Stimulated activated CD4-positive, alpha-beta T cell treated with anti-CD3 and anti-CD28 coated beads, TNF-alpha, amount 100 ng/mL, for 1 hour (primary cell): Measurements from ENCODE around the gene PAK5.

ENCODE experiments used
- DNase-seq, 3 donors: peaks; one replicate each; pipeline ENCODE4 v3.0.0-alpha.2; 2020; ENCODE audit warnings: low read depth in 3 of 3, low spot score in 1 of 3

Gene PAK5

DNA sequence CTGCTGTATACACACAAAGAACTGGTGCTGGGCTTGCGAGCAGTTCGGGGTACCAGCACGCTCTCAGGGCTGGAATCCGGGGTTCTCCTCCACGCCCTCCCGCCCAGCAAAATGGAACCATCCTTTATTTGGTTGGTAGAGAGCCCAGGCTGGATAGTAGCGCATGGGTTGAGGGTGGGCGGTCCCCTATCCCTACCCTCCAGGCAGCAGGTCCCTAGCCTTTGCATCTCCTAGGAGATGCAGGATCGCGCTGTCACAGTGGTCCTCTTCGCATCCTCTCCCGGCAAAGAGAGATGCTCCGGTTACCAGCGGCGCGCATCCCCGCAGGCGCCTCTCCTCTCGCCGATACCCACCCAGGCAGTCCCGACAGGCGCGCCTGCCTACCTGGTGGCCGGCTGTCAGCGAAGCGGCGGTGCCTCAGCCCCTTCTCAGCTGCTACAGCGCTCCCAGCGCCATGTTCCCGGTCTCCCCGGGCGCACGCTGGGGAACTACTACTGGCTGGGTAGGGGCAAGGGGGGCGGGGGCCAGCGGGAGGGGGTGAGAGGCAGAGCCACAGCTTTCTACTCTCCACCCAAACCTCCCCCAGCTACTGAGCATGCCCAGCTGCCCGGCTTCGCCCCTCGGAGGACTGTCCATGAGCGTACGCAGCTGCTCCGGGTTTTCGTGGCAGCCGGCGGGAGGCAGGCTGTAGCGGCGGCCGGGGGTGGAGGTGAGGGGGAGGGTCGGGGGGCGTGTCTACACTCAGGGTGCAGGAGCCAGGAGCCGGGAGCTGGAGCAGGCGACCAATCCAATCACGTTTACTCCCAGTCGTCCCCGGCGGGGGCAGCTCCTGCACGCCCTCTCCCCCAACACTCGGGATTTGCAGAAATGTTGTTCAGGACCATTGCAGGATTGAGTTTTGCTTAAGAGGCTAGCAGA lies at the start of gene PAK5:
Gene PAK5, minus strand, starts transcription at position 699 of the 918 bp plus-strand sequence. CDS start 194,748 bp downstream, outside the sequence.
- DNase-seq = no peak

DNA sequence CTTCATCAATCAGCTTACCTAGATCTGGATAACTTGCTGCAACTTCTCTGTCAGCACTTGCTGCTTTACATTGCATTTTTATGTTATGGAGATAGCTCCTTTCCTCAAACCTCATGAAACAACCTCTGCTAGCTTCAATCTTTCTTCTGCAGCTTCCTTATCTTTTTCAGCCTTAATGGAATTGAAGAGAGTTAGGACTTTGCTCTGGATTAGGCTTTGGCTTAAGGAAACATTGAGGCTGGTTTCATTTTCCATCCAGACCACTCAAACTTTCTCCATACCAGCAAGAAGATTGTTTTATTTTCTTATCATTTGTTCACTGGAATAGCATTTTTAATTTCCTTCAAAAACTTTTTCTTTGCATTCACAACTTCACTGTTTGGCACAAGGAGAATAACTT lies 48.8 kb upstream of the PAK5 start:
- no peak for DNase-seq

DNA sequence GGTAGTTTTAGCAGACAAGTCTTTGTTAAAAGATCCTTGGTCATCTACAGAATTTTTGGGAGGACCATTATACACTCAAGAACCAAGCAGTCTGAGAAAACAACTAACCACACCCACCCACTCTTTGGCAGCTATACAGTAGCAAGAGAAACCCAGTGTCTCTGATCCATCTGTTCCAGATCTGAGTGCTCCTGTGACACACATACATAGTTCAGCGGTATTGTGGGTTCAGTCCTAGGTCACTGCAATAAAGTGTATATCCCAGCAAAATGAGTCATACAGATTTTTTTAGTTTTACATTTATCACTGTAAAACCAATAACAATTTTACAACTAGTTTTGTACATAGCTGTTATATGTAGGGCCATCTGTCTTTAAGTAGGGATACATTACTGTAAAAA lies 47.4 kb upstream of the PAK5 start:
- no peak for DNase-seq

DNA sequence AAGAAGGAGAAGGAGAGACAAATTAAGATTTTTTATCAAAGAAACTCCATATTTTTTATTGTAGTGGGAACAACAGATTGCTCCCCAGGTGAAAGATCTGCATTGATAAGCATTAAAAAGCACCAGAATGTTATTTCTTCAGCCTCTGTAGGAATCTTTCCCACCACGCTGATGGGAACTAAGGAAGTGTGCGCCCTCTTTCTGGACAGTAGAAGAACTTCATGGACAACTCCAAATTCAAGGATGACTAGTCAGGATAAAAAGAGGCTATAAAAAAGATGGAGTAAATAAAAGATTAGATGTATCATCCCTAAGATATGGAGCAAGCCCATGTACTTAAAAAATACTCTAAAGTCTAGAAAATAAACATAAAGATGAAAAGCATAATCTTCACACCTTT lies 45.8 kb upstream of the PAK5 start:
- no peak for DNase-seq

DNA sequence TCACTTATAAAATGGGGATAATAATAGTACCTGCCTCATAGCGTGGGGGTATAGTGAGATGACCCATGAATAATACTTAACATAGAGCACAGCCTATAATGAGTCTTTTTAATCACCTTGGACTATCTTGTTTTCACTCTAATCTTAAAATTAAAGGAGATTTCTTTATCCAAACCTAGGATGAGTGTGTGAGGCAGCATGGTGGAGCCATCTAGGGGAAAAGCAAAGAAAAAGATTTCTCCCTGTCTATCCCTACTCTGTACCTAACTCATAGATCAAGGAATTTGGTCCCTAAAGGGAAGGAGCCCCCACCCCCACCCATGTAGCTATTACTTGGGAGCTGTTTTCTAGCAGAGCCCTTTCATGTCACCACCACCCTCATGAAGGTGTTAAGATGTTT lies 45.2 kb upstream of the PAK5 start:
- DNase-seq = no peak

DNA sequence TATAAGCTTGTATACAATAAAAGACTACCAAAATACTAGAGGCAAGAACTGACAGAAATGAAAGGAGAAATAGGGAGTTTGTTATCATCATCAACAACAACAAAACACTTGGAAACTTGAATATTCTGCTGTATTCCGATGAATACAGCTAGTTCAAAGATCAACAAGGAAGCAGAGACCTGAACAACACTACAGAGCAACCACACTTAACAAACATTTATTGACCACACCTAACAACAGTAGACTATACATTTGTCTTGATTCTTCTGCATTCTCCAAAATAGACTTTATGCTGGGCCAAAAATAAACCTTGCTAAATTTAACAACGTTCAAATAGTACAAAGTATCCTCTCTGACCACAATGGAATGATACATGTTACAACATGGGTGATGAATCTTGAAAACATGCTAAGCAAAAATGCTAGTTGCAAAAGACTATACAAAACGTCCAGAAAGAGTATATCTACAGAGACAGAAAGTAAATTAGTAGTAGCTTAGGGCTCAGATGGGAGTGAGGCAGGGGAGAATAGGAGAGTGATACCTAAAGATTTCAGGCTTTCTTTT lies 39.1 kb upstream of the PAK5 start:
- DNase-seq = no peak

DNA sequence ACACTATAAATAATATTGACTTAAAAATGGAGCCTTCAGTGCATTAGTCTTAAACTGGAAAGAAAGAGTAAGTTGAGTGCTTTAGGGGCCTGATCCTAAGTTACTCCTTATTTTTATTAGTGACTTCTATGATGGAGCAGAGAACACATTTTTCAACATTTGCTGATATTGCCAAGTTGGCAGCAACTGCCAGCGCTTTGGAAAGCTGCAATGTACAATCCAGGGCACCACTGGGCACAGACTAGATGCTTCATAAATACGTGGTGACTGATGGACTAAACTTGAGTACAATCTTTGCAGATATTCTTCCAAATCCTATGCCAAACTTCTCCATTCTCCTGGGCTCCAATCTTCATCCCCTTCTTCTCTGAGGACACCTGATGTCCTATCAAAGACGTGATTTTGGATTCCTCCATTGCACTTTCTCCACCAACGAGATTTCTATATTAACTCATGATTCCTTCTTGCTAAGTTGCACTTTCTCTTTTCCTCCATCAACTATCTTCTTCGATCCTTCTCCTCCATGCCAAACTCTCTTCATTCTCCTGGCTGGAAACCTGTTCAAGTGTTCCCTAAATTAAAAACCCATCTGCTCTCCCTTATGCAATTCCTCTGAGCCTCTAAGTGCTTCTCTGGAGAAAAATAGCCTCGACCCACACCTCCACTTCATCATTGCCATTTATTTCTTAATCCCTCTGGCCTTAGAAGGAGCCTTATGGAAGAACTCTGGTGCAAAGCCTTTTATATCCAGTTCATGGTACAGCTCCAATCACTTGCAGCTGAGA lies 28.5 kb upstream of the PAK5 start:
- no peak for DNase-seq

DNA sequence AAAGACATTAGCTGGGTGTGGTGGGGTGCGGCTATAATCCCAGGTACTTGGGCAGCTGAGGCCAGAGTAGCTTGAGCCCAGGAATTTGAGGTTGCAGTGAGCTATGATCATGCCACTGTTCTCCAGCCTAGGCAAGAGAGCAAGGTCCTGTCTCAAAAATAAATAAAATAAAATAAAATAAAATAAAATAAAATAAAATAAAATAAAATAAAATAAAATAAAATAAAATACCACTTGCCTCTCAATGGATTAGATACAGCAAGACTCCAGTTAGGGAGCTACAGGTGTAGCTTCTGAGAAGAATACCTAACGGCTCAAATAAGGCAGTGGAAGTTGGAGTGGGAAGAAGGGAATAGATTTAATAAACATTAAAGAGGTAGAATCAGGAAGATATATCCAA lies 13.7 kb upstream of the PAK5 start:
- no peak for DNase-seq

DNA sequence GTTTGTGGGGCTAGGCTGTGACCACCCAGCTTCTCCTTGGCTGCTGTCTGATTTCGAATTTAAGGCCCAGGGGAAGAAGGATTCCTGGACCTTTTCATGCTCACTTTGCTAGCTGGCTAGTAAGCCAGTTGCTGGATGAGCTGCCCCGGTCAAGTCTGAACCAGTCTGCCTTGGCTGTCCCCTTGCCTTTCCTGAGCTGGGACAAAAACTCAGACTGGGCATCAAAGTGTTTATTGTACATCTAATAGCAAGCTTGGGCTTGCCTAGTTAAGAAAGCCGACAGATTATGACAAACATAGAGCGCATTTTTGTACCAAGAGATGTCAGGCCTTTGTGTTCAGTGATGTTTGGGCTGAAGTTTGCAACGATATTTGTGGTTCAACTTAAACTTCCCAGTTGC lies 750 bp upstream of the PAK5 start:
- DNase-seq = no peak

DNA sequence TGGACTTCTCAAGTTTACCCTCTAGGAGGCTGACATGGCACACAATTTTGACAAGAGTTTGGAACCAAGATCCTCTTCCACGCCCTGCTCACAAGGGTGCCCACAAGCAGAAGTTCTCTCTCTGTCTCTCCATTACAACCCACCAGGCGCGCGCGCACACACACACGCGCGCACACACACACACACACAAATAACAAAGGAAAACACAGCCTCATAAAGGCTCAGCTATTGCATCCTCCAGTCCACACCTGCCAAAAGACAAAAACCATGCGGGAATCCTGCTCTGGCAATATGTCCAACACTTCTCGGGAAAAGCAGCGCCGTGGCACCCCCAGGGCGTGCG lies 870 bp downstream of the PAK5 start:
- DNase-seq = no peak

DNA sequence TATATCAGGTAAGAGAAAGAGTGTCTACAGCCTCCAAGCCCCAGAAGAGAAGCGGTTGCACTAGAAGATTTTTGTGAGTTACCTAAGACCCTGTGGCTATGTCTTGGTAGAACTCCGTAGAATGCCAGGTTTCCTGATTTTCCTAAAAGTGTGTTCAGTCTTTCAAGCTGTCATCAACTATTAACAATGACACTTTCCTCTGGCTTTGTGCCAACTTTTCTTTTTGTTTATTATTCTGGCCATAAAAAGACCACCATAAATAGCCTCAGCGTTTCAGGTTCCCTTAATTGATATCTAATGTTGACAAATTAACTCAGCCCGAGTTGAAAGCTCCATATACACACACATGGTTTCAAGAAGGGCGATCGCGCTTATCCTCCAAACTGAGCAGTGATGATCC lies 1.2 kb downstream of the PAK5 start:
- DNase-seq = no peak

DNA sequence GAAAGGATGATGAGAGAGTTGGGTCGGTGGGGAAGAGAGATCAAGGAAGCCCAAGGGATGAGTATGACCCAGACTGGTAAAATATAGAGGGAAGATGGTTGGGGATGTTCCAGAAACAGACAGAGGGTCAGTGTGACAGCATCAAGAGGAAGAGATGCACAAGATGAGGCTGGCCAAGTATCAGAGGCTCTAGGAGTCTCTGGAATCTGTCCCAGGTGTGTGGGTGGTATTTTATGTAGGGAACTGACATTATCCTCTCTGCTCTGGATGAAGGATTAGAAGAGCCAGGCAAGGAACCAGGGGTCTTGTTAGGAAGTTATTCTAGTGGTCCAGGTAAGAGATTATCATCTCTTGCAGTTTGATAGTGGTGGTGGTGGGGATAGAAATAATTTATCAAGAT lies 3.6 kb downstream of the PAK5 start:
- no peak for DNase-seq

DNA sequence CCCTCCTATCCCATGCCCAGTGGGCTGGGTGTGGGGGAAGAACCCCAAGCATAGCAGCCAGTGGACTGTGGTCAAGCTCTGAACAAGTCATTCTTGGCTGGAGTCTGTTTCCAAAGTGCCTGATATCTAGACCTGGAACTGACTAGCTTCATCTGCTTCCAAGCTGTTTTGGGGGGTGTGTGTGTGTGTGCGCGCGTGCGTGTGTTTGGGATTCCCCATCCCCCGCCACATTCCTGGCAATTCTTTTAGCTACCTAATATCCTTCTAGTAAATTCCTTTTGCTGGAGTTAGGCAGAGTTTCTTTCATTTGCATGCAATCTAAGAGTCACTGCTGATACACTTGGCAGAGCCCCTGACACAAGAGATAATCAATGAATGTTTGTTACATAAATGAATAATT lies 7.8 kb downstream of the PAK5 start:
- DNase-seq = no peak

DNA sequence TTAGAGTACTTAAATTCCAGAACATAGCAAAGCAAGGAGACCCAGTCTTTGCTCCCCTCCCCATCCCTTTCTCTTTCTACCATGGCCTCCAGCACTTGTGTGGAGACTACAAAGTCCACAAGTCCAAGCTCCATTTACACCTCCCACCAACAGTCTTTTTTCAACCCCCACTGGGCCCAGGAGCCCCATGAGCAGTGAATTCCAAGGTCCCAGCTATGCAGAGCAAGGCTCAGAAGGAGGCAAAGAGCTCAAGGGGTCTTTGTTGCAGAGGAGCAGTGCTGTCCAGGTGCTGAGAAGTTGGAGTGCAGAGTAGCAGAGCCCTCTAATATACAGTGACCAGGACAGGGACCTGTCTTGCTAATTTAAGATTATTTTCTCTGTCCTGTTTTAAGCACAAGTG lies 9.0 kb downstream of the PAK5 start:
- no peak for DNase-seq

DNA sequence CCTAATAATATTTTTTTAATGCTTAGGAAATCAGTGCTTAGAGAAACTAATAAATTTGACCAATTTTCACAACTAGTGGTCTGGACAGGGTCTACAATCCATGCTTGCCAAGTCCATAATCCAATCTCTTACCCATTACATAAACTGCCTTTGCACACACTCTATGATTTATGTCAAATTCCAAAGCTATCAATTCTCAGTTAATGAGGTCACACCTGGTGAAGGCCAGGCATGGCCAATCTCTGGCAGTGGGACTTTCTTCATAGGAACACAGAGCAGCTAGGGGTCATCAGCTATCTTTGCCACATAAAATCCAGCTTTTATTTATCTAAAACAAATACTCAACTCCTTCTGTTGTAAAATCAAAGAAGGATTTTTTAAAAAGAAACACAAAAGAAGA lies 21.2 kb downstream of the PAK5 start:
- no peak for DNase-seq

DNA sequence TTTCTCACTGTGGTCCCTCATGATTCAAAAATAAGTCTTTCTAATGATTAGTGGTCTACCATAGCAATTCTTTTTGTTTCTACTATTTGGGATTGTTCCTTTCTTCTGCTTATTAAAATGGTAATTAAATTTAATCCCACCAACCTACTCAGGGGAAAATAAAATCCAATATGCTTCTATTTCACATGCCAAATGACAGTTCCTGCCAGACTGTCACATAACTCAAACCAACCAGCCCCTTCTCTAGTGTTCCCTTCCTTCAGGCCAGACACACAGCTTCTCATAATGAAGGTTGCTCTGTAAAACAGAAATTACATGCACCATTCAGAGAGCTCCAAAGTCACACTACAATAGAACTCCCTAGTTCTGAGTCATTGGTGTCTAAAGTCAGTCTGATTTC lies 23.2 kb downstream of the PAK5 start:
- DNase-seq = no peak

DNA sequence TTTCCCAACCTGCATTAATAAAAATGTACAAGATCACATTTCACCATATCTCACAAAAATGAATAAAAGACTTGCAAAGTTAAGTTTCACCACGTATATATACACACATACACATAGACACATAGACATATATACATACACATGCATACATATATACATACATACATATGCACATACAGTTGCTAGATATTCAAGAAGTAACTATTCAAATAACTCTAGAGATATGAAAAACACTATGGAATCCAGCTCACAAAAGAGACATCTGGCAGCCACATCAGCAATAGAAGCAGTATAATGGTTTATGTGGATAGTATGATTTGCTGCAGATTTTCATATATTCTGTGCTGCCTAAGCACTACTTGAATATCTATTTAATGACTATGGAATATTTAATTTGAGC lies 28.1 kb downstream of the PAK5 start:
- DNase-seq = no peak

DNA sequence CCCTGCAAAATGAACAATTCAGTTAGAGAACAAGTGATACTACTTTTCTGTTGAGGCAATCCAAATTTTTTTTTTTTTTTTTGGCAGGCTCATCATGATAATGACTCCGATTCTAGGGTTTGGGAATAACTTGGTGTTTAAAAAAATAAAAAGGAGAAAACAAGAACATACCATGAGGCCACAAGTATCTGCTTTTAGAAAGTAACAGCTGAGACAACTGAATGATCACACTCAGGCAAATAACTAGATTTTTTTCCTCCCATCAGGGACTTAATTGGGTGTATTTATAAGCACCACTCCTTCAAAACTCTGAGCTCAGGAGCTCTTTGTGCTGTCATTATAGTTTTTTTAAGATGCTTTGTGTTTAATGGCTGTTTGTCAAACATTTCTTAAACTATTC lies 29.6 kb downstream of the PAK5 start:
- DNase-seq = no peak

DNA sequence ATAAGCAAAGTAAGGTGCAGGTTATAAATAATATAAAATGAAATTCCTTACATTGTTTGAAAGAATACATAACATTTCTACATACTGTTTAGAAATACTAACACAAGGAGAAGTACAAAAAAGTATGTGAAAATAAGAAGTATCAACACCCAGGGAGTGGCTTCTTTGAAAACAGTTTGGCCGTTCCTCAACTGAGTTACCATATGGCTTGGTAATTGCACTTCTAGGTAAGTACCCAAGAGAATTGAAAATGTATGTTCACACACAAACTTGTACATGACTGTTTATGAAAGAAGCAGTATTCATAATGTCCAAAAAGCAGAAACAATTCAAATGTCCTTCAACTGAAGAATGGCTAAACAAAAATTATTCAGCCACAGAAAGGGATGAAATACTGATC lies 30.7 kb downstream of the PAK5 start:
- no peak for DNase-seq

DNA sequence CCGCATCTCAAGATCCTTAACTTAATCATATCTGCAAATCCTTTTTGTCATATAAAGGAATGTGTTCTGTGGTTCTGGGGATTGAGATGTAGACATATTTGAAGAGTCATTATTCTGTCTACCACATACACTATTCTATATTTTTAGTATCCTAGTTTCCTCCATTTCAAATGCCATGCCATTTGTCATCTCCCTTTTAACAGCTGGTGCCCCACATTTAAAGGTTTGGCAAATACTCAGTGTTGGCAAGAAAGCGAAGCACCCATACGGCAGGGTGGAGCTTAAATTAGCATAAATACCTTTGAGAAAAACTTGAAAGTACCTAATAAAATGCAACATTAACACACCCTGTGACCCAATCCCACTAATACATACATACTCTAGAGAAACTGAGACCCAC lies 31.7 kb downstream of the PAK5 start:
- DNase-seq = no peak

DNA sequence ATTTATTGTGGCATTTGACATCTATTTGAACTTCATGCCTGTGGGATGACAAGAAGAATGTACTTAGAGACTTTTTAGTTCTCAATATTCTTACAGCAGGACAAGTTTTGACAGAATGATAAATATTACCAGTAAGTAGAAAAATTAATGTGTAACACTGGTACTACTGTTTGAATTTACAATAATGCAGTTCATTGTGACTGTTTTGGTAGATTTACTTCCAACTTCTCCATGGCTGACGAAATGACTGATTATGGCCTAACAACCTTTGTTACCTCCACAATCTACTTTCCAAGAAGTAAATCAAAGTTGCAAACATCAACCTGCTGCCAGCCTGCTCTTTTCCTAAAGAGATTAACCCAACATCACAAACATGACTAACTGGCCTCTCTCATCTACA lies 38.5 kb downstream of the PAK5 start:
- no peak for DNase-seq

DNA sequence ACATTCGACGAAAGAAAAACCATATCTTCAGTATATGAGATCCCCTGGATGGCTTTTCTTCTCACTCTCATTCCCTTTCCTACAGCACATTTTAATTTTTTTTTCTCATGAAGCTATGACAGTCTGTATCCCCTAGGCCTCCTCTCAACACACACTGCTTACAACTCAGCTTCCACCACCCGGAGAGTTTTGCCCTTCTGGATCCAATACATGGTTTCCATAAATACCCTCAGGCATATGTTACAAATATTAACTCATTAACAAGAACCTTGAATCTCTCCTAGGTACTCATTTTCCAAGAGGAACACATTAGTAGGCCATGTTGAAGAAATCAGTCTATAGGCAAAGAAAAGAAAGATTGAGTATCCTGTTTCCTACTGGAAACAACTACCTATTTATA lies 44.0 kb downstream of the PAK5 start:
- no peak for DNase-seq
